Immature natural killer cell (primary cell): ENCODE results near the gene PCDHA7. TPM values are rescaled to one million over a fixed set of nuclear protein-coding genes. Genes with fewer than 3 reads are reported as not detected.
A peak's percentile ranks its signal among the peaks of the same experiment; 100 is the strongest.
"Not testable (repeated sequence)": the region's sequence is repeated elsewhere in the genome, so short reads cannot be mapped to it uniquely, and the experiment has no call there.

Experiments
- DNase-seq, 3 donors: peaks; one replicate each; pipeline ENCODE4 v3.0.0; 2022; ENCODE audit warnings: mixed read lengths in 1 of 3
- H3K27ac Mint-ChIP-seq, 6 donors: one replicate each; pipeline ENCODE4 v1.8.0; 2020; ENCODE audit warnings: mixed read lengths in 6 of 6, mild to moderate bottlenecking in 5 of 6, inconsistent platforms in 4 of 6, moderate library complexity in 3 of 6
- H3K27me3 Mint-ChIP-seq, 3 donors: one replicate each; pipeline ENCODE4 v1.8.0; 2020 to 2021; ENCODE audit warnings: low read depth in 3 of 3, mild to moderate bottlenecking in 3 of 3, mixed read lengths in 3 of 3, moderate library complexity in 3 of 3, inconsistent platforms in 1 of 3
- H3K36me3 Mint-ChIP-seq, 3 donors: one replicate each; pipeline ENCODE4 v1.8.0; 2020; ENCODE audit warnings: mixed read lengths in 3 of 3, inconsistent platforms in 2 of 3, mild to moderate bottlenecking in 2 of 3
- H3K4me1 Mint-ChIP-seq, 2 donors: one replicate each; pipeline ENCODE4 v1.8.0; 2020; ENCODE audit warnings: inconsistent platforms in 2 of 2, mild to moderate bottlenecking in 2 of 2, mixed read lengths in 2 of 2, moderate library complexity in 1 of 2
- H3K4me3 Mint-ChIP-seq, 5 donors: one replicate each; pipeline ENCODE4 v1.8.0; 2020; ENCODE audit warnings: mild to moderate bottlenecking in 5 of 5, mixed read lengths in 5 of 5, inconsistent platforms in 3 of 5, moderate library complexity in 3 of 5
- H3K9me3 Mint-ChIP-seq, 6 donors: one replicate each; pipeline ENCODE4 v1.8.0; 2020; ENCODE audit warnings: mild to moderate bottlenecking in 6 of 6, mixed read lengths in 6 of 6, inconsistent platforms in 4 of 6, moderate library complexity in 3 of 6
- polyA plus RNA-seq, 3 donors: library from polyadenylated mRNA; unstranded; fragments of 300-500 nt; fragmentation: Illumina TruSeq; gene quantifications; one replicate each; pipeline ENCODE4 v1.2.3, GENCODE V29; 2021

PCDHA7 gene
- polyA plus RNA-seq = not detected

GRCh38 chr5:140833993-140834392 lies at the start of gene PCDHA7:
PCDHA7 (plus strand) TSS chr5:140834269; CDS start chr5:140834384, 115 bp downstream.
- H3K4me1 Mint-ChIP-seq = no peaks in the 10 kb centered on the region
- peaks cover 6 to 41% (median 23%) of the 10 kb centered on the region in 6 donors for H3K9me3 Mint-ChIP-seq
- peaks cover 0 to 5% (median 0%) of the 10 kb centered on the region in 3 donors for H3K36me3 Mint-ChIP-seq
- H3K27ac Mint-ChIP-seq = no peak within 1 kb of the TSS
- no peak for DNase-seq
- peaks cover 2 to 20% (median 15%) of the 10 kb centered on the region in 3 donors for H3K27me3 Mint-ChIP-seq
- H3K4me3 Mint-ChIP-seq = peak within 1 kb of the TSS in 1 of 5 donors; percentile 15

GRCh38 chr5:140785905-140786686 lies 48.0 kb upstream of the PCDHA7 start, which contains the start of gene PCDHA1:
PCDHA1 (plus strand) TSS chr5:140786140.
- DNase-seq = no peak
- Mint-ChIP-seq H3K27ac (no peak within 1 kb of the TSS), H3K4me3 (peak within 1 kb of the TSS in 1 of 5 donors; percentile 13), H3K27me3 (peaks cover 13 to 33% (median 14%) of the 10 kb centered on the region in 3 donors), H3K36me3 (peaks cover 0 to 17% (median 12%) of the 10 kb centered on the region in 3 donors), H3K4me1 (no peaks in the 10 kb centered on the region), H3K9me3 (peaks cover 26 to 78% (median 39%) of the 10 kb centered on the region in 6 donors)

- not testable (repeated sequence) for H3K4me1 Mint-ChIP-seq, DNase-seq, H3K4me3 Mint-ChIP-seq, H3K27ac Mint-ChIP-seq
- Mint-ChIP-seq H3K36me3 (peaks cover 0 to 13% (median 8%) of the 10 kb centered on the region in 3 donors), H3K9me3 (peaks cover 26 to 80% (median 39%) of the 10 kb centered on the region in 6 donors), H3K27me3 (peaks cover 17 to 38% (median 18%) of the 10 kb centered on the region in 3 donors)
Observed at GRCh38 chr5:140787422-140787821, 46.6 kb upstream of the PCDHA7 start.

- H3K27ac Mint-ChIP-seq, DNase-seq, H3K4me3 Mint-ChIP-seq, H3K4me1 Mint-ChIP-seq: not testable (repeated sequence)
- Mint-ChIP-seq H3K36me3 (peaks cover 0 to 13% (median 12%) of the 10 kb centered on the region in 3 donors), H3K9me3 (peaks cover 22 to 80% (median 40%) of the 10 kb centered on the region in 6 donors), H3K27me3 (peaks cover 17 to 36% (median 18%) of the 10 kb centered on the region in 3 donors)
Observed at GRCh38 chr5:140787849-140788504, 46.1 kb upstream of the PCDHA7 start.

GRCh38 chr5:140791089-140791488 lies 43.0 kb upstream of the PCDHA7 start:
- H3K27me3 Mint-ChIP-seq = peaks cover 14 to 37% (median 17%) of the 10 kb centered on the region in 3 donors
- H3K4me1 Mint-ChIP-seq = no peaks in the 10 kb centered on the region
- no peak overlapping the region for H3K27ac Mint-ChIP-seq
- no peak for DNase-seq
- peaks cover 21 to 80% (median 47%) of the 10 kb centered on the region in 6 donors for H3K9me3 Mint-ChIP-seq
- H3K36me3 Mint-ChIP-seq = peaks cover 0 to 26% (median 8%) of the 10 kb centered on the region in 3 donors
- H3K4me3 Mint-ChIP-seq = no peak overlapping the region

GRCh38 chr5:140794595-140795258 lies 39.3 kb upstream of the PCDHA7 start, which contains the start of gene PCDHA2:
PCDHA2 (plus strand) TSS chr5:140794852.
- Mint-ChIP-seq H3K4me3 (peak within 1 kb of the TSS in 1 of 5 donors; percentile 25), H3K36me3 (peaks cover 3 to 22% (median 4%) of the 10 kb centered on the region in 3 donors), H3K27me3 (peaks cover 9 to 22% (median 9%) of the 10 kb centered on the region in 3 donors), H3K4me1 (no peaks in the 10 kb centered on the region), H3K27ac (no peak within 1 kb of the TSS), H3K9me3 (peaks cover 12 to 66% (median 37%) of the 10 kb centered on the region in 6 donors)
- DNase-seq = no peak

- Mint-ChIP-seq H3K9me3 (peaks cover 12 to 68% (median 37%) of the 10 kb centered on the region in 6 donors), H3K4me1 (no peaks in the 10 kb centered on the region), H3K27me3 (peaks cover 7 to 21% (median 7%) of the 10 kb centered on the region in 3 donors), H3K36me3 (peaks cover 3 to 22% (median 3%) of the 10 kb centered on the region in 3 donors), H3K4me3 (no peak overlapping the region), H3K27ac (no peak overlapping the region)
- no peak for DNase-seq
Observed at GRCh38 chr5:140795259-140795641, 38.8 kb upstream of the PCDHA7 start.

GRCh38 chr5:140796072-140796717 lies 37.9 kb upstream of the PCDHA7 start:
- not testable (repeated sequence) for H3K4me1 Mint-ChIP-seq, DNase-seq, H3K27ac Mint-ChIP-seq, H3K4me3 Mint-ChIP-seq
- Mint-ChIP-seq H3K9me3 (peaks cover 12 to 68% (median 41%) of the 10 kb centered on the region in 6 donors), H3K36me3 (peaks cover 3 to 19% (median 3%) of the 10 kb centered on the region in 3 donors), H3K27me3 (peaks cover 5 to 23% (median 7%) of the 10 kb centered on the region in 3 donors)

- Mint-ChIP-seq H3K9me3 (peaks cover 12 to 63% (median 41%) of the 10 kb centered on the region in 6 donors), H3K36me3 (peaks cover 3 to 18% (median 3%) of the 10 kb centered on the region in 3 donors), H3K27me3 (peaks cover 2 to 23% (median 5%) of the 10 kb centered on the region in 3 donors), H3K27ac (no peak overlapping the region), H3K4me1 (no peaks in the 10 kb centered on the region), H3K4me3 (no peak overlapping the region)
- no peak for DNase-seq
Observed at GRCh38 chr5:140796718-140797095, 37.4 kb upstream of the PCDHA7 start.

GRCh38 chr5:140800816-140801493 lies 33.1 kb upstream of the PCDHA7 start, which contains the start of gene PCDHA3:
PCDHA3 (plus strand) TSS chr5:140801057.
- Mint-ChIP-seq H3K27ac (no peak within 1 kb of the TSS), H3K36me3 (peaks cover 0 to 8% (median 4%) of the 10 kb centered on the region in 3 donors), H3K4me1 (no peaks in the 10 kb centered on the region), H3K27me3 (peaks cover 6 to 22% (median 16%) of the 10 kb centered on the region in 3 donors), H3K9me3 (peaks cover 10 to 47% (median 29%) of the 10 kb centered on the region in 6 donors), H3K4me3 (no peak within 1 kb of the TSS)
- DNase-seq = no peak

GRCh38 chr5:140801494-140801841 lies 32.6 kb upstream of the PCDHA7 start:
- DNase-seq = no peak
- peaks cover under 1 to 8% (median 4%) of the 10 kb centered on the region in 3 donors for H3K36me3 Mint-ChIP-seq
- H3K27me3 Mint-ChIP-seq = peaks cover 6 to 26% (median 16%) of the 10 kb centered on the region in 3 donors
- H3K27ac Mint-ChIP-seq = no peak overlapping the region
- H3K9me3 Mint-ChIP-seq = peaks cover 10 to 47% (median 30%) of the 10 kb centered on the region in 6 donors
- H3K4me1 Mint-ChIP-seq = no peaks in the 10 kb centered on the region
- no peak overlapping the region for H3K4me3 Mint-ChIP-seq

- not testable (repeated sequence) for H3K4me3 Mint-ChIP-seq, H3K36me3 Mint-ChIP-seq, H3K4me1 Mint-ChIP-seq, H3K27ac Mint-ChIP-seq, DNase-seq
- peaks cover 9 to 50% (median 30%) of the 10 kb centered on the region in 6 donors for H3K9me3 Mint-ChIP-seq
- peaks cover 6 to 31% (median 20%) of the 10 kb centered on the region in 3 donors for H3K27me3 Mint-ChIP-seq
Observed at GRCh38 chr5:140802381-140802780, 31.7 kb upstream of the PCDHA7 start.
